GM21737 (cell line): ENCODE data around the gene NCBP2L.
A peak's percentile ranks its signal among the peaks of the same experiment; 100 is the strongest.

Source experiments
- ATAC-seq: cut with Tn5 transposase; IDR thresholded peaks from one replicate; pipeline ENCODE4 v1.9.1; 2021; ENCODE audit warnings: mild to moderate bottlenecking, moderate library complexity; ENCODE audit not compliant: unreplicated experiment

NCBP2L gene

DNA sequence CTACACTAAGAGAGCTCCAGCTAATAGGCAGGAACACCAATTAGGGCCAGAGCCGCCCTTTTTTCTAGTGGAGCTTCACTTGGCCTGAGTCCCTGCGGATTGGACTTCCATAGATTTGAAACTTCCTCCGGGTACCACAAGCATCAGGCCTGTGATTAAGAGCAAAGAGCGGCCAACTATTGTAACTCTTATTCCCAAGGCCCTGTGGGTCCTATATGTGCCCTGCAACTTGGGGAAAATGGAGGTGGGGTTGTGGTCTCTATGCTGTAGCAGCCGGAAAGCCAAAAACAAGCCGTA lies at the start of gene NCBP2L:
NCBP2L (plus strand) TSS at position 198 of the 297 bp plus-strand sequence. CDS start 16,488 bp downstream, outside the sequence.
- ATAC-seq = no peak

GRCh38 chrX:107728371-107729099 lies 49.0 kb upstream of the NCBP2L start:
- no peak for ATAC-seq

GRCh38 chrX:107729558-107730297 lies 47.8 kb upstream of the NCBP2L start:
- ATAC-seq = peak; percentile 59

DNA sequence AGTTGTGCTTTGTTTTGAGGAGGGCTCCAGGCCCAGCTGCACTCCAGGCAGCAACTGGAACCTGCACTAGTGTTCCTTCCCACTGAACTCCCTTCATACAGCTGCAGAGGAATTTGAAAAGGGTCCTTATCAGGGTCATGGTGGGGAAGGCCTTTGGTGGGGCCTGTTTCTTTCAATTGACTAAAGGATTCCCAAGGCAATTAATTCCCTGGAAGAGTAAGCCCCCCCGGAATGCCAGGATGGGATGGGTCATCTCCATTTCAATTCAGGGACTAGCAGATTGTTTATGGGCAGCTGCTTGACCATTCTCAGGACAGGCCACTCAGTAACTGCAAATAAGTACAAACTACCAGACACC lies 47.3 kb upstream of the NCBP2L start:
- ATAC-seq = no peak

GRCh38 chrX:107730991-107731766 lies 46.4 kb upstream of the NCBP2L start:
- no peak for ATAC-seq

- ATAC-seq = no peak
Measured at GRCh38 chrX:107731831-107732502, 45.6 kb upstream of the NCBP2L start.

DNA sequence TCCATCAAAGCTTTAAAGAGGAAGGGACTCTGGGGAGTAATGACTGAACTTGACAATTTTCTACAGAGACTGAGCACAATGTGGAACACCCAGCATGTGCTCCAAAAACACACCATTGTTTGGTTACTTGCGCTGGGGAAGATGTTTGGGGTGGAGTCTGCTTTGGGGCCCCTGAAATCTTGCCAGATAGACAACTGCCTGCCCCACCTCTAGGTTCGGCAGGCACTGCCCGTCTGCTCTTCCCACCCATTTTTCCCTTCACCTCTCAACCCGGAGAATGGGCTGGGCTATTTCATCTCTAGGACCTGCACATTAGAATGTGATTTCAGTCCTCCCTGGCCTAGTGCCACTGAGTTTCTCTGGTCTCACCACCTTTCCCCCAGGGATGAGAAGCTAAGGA lies 43.8 kb upstream of the NCBP2L start:
- no peak for ATAC-seq

GRCh38 chrX:107734646-107735045 lies 42.9 kb upstream of the NCBP2L start:
- no peak for ATAC-seq

- ATAC-seq = no peak
Measured at GRCh38 chrX:107736781-107737531, 40.6 kb upstream of the NCBP2L start.

DNA sequence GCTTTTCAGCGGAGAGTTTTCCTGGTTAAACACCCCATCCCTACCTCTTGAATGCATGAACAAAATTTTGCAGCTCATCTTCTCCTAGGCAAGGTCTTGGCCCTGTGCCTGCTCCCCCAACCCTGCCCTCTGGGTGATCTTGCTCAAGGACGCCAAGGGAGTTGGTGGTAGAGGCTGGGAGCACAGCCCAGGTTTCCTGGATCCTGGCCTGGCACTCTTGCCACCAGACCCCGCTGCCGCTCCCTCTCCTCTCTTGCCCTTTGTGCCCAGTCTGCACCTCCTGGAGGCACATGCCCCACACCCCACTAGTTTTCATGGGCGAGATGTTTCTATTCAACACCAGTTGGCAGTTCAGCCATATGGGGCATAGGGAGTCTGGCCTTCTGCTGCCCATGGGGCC lies 39.3 kb upstream of the NCBP2L start:
- ATAC-seq = no peak

DNA sequence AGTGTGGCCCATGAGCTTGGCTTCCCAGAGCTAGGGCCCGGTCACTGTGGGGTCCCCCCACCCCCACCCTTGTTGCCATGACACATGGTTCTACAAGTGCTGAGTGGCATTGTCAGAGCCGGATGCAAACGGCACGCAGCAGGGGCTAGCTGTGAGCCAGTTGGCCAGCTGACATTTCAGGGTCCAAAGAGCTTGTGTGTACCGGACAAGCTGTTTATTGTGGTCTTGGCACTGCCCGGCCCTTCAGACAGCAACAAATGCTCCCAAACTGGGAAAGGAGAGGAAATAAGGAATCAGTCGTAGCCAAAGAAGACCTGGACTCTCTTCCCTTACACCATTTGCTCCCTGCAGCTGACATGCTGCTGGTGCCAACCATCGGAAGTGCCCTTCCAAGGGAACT lies 38.8 kb upstream of the NCBP2L start:
- no peak for ATAC-seq

DNA sequence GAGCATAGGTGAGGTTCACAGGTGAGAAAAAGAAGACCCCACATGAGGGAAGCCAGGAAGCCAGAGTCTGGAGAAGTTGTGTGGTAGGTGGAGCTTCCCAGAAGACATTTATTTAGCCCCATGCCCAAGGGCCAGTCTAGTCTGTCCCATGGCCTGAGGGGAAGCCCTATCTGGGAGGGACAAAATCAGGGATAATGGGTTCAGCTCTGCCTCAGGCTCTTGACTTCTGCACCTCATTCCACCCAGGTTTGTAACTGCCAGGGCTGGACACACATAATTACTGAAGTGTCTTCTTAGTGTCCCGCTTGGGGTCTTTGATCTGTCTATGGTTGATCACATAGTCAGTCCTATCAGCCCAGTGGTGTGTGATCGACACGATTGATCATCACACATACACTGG lies 38.0 kb upstream of the NCBP2L start:
- no peak for ATAC-seq

GRCh38 chrX:107741404-107741790 lies 36.1 kb upstream of the NCBP2L start:
- ATAC-seq = no peak

- ATAC-seq = no peak
Measured at GRCh38 chrX:107742700-107743191, 34.8 kb upstream of the NCBP2L start.

GRCh38 chrX:107743995-107744394 lies 33.5 kb upstream of the NCBP2L start:
- ATAC-seq = no peak

- no peak for ATAC-seq
Measured at GRCh38 chrX:107744868-107745267, 32.7 kb upstream of the NCBP2L start.

DNA sequence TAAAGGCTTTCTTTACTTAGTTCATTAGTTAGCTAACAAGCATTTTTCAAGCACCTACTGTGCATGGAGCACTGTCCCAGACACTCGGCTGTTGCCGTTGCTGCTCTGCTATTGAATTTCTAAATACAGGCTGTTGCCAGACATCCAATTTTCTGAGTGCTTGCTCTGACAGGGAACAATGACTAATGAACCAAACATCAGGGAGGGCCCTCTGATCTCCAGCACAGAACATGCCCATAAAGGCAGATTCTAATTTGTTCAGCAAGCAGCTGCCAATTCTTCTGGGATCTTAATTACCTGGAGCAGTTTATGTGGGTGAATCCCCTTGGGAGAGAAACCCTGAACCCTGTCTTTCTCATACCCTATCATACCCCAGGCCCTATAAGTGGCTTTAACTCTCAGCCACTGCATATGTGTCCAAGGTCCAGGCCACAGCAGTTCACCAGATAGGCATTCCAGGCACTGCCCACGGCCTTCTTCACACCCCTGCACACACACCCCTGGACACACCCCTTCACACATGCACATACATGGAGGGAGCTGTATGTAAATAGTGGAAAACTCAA lies 29.9 kb upstream of the NCBP2L start:
- no peak for ATAC-seq

DNA sequence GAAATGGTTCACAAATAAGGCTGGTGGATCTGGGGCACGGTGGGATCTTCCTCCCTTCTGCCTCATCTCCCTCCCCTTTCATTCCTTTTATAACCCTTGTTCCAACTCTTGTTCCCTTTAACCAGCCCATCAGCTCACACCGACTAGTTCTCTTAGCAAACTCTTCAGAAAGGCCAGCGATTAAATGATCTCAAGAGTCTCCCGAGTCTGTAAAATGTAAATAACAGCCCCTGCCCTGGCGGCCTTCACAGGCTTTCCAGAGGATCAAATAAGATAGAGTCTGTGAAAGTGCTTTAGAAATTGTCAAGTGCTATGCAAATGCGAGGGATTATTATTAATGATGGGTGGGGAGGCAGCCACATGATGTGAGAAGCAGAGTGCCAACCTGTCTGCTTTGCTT lies 29.0 kb upstream of the NCBP2L start:
- no peak for ATAC-seq

DNA sequence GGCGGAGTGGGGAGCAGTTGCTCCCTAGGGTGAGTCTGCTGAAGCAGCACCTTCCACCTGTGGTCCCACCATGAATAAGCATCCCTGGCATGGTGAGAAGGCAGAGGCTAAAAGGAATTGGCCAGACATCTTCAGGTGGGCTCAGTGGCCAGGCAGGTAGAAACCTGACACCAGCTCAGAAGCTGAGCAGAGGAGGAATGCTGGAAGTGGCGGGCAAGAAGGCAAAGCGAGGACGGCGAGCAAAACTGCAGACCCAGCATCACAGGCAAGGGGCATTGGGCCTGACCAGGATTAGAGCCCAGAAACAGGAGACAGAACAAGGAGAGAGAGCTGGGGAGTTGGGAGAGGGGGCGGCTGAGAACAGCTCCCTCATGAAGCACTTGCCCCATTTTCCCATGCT lies 27.3 kb upstream of the NCBP2L start:
- ATAC-seq = no peak

DNA sequence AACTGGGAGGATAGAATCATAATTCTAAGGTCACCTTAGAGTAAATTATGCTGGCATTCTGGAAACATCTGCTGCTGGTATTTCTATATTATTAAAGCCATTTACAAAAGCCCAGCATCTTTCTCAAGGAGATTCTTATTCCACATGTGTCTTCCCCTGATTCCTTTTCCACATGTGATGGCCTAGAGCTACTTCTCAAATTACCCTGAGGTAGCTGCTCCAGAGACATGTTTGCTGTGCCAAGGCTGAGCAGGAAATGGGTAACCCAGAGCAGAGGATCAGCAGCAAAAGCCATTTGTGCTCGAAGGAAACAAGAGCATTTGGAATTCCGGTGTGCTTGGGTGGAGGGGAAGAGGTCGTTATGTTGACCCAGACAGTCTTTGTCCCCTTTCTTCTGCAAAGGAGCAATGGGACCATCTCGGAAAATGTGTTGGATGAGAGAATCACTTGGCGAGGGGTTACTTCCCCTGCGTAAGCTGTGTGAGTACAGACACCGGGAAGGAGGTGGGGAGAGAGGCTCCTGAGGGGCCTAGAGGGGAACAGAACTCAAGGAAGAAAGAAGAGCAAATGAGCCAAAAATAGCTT lies 26.6 kb upstream of the NCBP2L start:
- ATAC-seq = no peak
